Stimulated activated naive CD4-positive, alpha-beta T cell treated with Interleukin-2 at 50 U/mL for 16 hours (primary cell): Measurements from ENCODE around the gene NMNAT2.

ENCODE experiments used
- DNase-seq: peaks from one replicate; lab custom pipeline; 2025; lab: John Stamatoyannopoulos, UW

NMNAT2 gene

GRCh38 chr1:183310753-183311479, 107.3 kb downstream of the NMNAT2 start:
- DNase-seq: peak; percentile 5

- DNase-seq: no peak
These were observed 109.5 kb downstream of the NMNAT2 start for GRCh38 chr1:183308719-183309118.

GRCh38 chr1:183306317-183307042, 111.7 kb downstream of the NMNAT2 start:
- no peak for DNase-seq

DNA sequence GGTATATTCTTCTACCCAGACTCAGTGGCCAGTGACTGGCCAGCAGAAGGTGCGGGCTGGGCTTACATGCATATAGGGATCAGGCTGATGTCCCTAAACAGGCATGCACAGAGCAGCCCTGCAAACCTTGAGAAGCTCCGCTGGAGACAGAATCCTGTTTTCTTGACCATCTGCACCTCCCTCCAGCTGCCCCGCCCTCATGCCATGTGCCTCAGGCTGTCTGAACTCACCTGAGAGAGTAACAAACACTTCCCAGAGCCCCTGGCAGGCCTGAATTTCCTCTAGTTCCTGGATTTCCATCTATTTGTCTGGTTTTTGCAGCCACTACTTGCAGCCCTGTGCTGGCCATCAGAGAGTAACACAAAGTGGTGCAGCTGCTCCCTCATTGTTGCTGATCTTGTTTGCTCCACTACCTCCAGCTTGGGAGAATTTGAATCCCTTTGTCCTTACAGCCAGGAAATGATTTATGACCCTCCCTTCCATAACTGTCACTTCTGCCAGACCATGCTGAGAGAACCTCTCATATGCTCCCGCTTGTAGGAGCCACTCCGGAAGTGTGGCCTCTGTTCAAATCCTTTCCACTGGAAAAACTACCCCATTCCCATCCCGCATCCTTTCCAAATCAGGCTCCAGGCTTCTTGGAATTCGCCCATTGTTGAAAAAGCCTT, 113.6 kb downstream of the NMNAT2 start:
- DNase-seq: no peak

GRCh38 chr1:183303901-183304300, 114.3 kb downstream of the NMNAT2 start:
- no peak for DNase-seq

DNA sequence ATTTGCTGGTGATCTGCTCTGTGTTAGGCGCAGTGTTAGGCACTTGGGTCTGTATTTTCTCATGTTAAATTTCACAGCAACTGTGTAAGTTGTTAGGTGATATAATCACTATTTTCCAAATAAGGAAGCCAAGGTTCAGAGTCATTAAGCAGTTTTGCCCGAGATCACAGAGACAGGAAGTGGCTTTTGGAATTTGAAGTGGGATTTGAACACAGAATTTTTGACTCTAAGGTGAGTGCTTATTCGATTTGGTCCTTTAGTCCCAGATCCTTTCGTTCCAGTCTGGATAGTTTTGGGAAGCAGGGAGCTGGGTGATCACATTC, 114.9 kb downstream of the NMNAT2 start:
- no peak for DNase-seq

DNA sequence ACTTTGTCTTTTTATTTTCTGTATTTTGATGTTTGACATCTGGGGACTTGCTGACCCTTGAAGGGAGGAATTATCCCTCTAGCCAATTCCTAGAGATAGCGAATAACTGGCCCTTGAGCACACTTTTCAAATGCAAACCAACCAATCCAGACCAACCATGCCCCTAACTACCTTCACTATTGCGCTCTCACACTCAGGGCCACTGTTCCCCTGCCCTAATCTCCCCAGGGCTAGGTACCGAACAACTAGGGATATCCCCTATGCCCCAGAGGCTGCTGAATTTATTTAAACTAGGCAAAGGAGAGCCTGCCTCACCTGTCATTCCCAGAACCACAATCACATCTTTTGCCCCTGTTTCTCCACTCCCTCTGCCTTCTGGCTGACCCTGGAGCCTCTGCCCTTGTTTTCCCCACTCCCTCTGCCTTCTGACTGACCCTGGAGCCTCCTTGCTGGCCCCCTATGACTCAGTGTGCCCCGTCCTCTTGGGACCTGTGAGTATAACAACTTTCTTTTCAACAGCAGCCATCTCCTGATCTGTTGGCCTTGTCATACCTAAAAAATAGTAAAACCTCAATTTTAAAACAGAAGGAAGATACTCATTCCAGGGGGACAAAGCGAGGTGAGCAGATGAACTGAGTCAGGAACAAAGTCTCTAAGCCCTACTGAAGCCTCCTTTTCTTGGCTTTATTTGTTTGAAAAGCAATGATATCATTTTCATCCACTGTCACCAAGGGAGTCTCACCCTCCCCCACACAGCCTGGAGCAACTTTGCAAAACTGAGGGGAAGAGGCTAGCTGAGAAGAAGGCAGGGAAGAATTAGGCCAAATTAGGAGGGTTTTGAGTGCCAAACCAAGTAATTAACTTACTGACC, 115.5 kb downstream of the NMNAT2 start:
- DNase-seq: no peak

- DNase-seq: no peak
These were observed 116.9 kb downstream of the NMNAT2 start for GRCh38 chr1:183301239-183301638.

DNA sequence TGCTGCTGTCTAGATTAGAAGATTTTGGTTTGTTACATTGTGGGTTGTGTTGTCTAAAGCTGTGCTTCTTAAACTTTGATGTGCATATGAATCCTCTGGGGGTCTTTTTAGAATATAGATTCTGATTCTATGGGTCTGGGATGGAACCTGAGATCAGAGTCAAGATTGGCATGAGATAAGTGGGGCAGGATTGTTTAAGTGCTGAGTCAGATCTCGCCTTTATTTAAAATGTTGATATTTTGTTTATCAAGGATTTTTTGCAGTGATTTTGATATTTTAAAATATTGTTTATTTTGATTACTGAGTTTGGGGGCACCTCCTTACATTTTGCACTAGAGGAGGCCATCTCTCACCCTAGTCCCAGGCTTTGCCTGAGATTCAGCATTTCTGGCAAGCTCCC, 117.4 kb downstream of the NMNAT2 start:
- no peak for DNase-seq

DNA sequence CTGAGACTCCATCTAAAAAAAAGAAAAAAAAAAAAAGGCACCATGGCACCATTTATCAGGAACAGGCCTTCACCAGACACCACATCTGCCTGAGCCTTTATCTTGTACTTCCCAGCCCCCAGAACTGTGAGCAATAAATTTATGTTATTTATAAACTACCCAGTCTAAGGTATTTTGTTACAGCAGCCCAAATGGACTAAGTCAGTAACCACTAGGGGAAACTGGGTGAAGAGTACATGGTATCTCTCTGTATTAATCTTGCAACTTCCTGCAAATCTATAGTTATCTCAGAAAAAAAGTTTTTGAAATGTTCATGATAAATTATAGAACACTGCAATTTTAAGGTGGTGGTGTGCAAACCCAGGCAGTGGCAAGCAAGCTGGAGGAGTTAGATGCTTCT, 117.8 kb downstream of the NMNAT2 start:
- DNase-seq: no peak

- no peak for DNase-seq
These were observed 121.4 kb downstream of the NMNAT2 start for GRCh38 chr1:183296782-183297181.

GRCh38 chr1:183295521-183295920, 122.7 kb downstream of the NMNAT2 start:
- DNase-seq: no peak

- no peak for DNase-seq
These were observed 124.3 kb downstream of the NMNAT2 start for GRCh38 chr1:183293876-183294275.

GRCh38 chr1:183293241-183293640, 124.9 kb downstream of the NMNAT2 start:
- no peak for DNase-seq

GRCh38 chr1:183291802-183292514, 126.2 kb downstream of the NMNAT2 start:
- DNase-seq: no peak

- DNase-seq: no peak
These were observed 126.9 kb downstream of the NMNAT2 start for GRCh38 chr1:183291216-183291762.

GRCh38 chr1:183290628-183291027, 127.6 kb downstream of the NMNAT2 start:
- no peak for DNase-seq

GRCh38 chr1:183289051-183289496, 129.1 kb downstream of the NMNAT2 start:
- DNase-seq: no peak

GRCh38 chr1:183288583-183288982, 129.6 kb downstream of the NMNAT2 start:
- DNase-seq: no peak

DNA sequence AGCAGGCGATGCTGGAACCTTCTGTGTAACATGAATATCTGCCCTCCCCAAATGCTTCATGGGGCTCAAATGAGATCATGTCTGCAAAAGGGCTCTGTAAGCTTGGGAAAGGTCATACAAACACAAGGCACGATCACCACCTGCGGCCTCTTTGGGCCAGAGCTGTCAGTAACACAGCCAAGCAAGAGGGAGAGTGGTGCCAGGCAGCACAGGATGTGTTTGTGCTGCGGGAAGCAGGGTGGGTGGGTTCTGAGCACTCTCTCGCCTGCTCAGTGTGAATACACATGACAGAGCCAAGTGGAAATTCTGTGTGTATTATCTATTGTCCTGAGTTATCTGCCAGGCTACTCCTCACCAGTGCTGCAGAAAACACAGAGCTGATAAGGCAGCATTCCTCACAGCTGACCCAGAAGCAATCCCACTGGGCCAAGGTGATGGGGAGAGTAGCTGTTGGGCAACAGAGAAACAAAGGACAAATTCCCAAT, 130.9 kb downstream of the NMNAT2 start:
- no peak for DNase-seq

DNA sequence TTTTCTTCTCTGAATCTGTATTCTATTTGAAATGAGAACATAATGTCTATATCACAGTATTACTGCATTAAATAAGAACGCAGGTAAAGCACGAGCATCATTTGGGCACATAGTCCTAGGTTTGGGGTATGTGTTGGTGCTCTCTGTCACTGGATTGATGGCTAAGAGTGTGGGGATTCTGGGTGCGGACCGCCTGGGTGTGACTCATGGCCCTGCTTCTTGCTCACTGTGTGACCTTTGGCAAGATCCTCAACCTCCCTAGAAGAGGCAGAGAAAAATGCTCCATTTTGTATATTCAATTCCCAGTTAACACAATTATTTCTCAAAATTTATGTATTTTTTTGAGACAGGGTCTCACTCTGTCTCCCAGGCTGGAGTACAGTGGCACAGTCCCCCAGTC, 132.4 kb downstream of the NMNAT2 start:
- DNase-seq: no peak
